ENCODE data around the gene NME3. TPM values are rescaled to one million over a fixed set of nuclear protein-coding genes. Genes with fewer than 3 reads are reported as not detected.

Gene NME3
- polyA plus RNA-seq, 3 donors, result 57.7 to 80.2 (median 74.7) TPM

- H2AFZ ChIP-seq (ENCODE audit: insufficient read depth, low read depth, low read length, poor library complexity, severe bottlenecking), result no peak overlapping the region
- peaks cover 5 to 40% of the 10 kb centered on the region in 2 donors for H3K36me3 Mint-ChIP-seq
- peaks cover 46% of the 10 kb centered on the region for H3K79me2 ChIP-seq (ENCODE audit: insufficient read depth, low read length)
- H3K9ac ChIP-seq (ENCODE audit: insufficient read depth, low read length, poor library complexity, severe bottlenecking), result peak overlapping the region; percentile 84
- H3K27me3 Mint-ChIP-seq (ENCODE audit: low read depth in 3 of 3), result peaks cover 0 to 1% (median 0%) of the 10 kb centered on the region in 3 donors
- H3K9me3 Mint-ChIP-seq, result peaks cover 0 to 2% (median 0%) of the 10 kb centered on the region in 7 donors
- no peaks in the 10 kb centered on the region for H3K27me3 ChIP-seq (ENCODE audit: control insufficient read depth in 2 of 2, insufficient read depth in 2 of 2, low read length in 2 of 2)
- peak overlapping the region in 2 of 3 experiments; percentile 78 to 99 for H3K4me3 ChIP-seq (replicated peaks in 1 of 3; ENCODE audit: low read depth in 2 of 3, low read length in 3 of 3)
- peaks cover 85% of the 10 kb centered on the region for H4K20me1 ChIP-seq (ENCODE audit: insufficient read depth, low read length)
- no peaks in the 10 kb centered on the region for H3K9me3 ChIP-seq (replicated peaks in 1 of 2; ENCODE audit: control insufficient read depth in 1 of 2, insufficient read depth in 1 of 2, low read length in 2 of 2)
- H3K27ac ChIP-seq (ENCODE audit: low read depth in 1 of 2, low read length in 2 of 2), result peak overlapping the region in 1 of 2 donors; percentile 39
- no peak for TF ChIP-seq CTCF (IDR thresholded peaks at IDR 0.05)
- H3K27ac Mint-ChIP-seq, result no peak overlapping the region
- H3K4me2 ChIP-seq (replicated peaks; ENCODE audit: extremely low read depth, low read length, poor library complexity, severe bottlenecking), result peak overlapping the region; percentile 100
- H3K36me3 ChIP-seq (replicated peaks in 1 of 2; ENCODE audit: control insufficient read depth in 1 of 2, insufficient read depth in 2 of 2, low read length in 2 of 2), result peaks cover 35 to 39% of the 10 kb centered on the region in 2 donors
- intact Hi-C loops (cut with micrococcal nuclease), result loop anchor here (5.0 to 10.0 kb wide), 4 partner anchors 70 to 352 kb away; partner anchors contain the start of genes CLCN7 (in 1 of the 2), MAPK8IP3 (in 1 of the 2) and UQCC4 (in 1 of the 2)
- H3K4me3 Mint-ChIP-seq, result no peak overlapping the region
- DNase-seq, result no peak
- H3K4me1 Mint-ChIP-seq, result peaks cover 28% of the 10 kb centered on the region
- WGBS (ENCODE audit: insufficient coverage), result 92% methylated on average over 7 of the region's 7 CpGs
- peaks cover 30 to 45% of the 10 kb centered on the region in 2 donors for H3K4me1 ChIP-seq (ENCODE audit: control insufficient read depth in 1 of 2, insufficient read depth in 2 of 2, low read length in 2 of 2)
Observed at GRCh38 chr16:1774448-1774780, 3.1 kb upstream of the NME3 start.

- peaks cover 0 to 2% (median 0%) of the 10 kb centered on the region in 7 donors for H3K9me3 Mint-ChIP-seq
- peaks cover 46% of the 10 kb centered on the region for H3K79me2 ChIP-seq (ENCODE audit: insufficient read depth, low read length)
- no peaks in the 10 kb centered on the region for H3K9me3 ChIP-seq (replicated peaks in 1 of 2; ENCODE audit: control insufficient read depth in 1 of 2, insufficient read depth in 1 of 2, low read length in 2 of 2)
- WGBS (ENCODE audit: insufficient coverage), result 12% methylated on average over 44 of the region's 45 CpGs
- peak overlapping the region; percentile 39 to 77 for H3K27ac ChIP-seq (ENCODE audit: low read depth in 1 of 2, low read length in 2 of 2)
- peak overlapping the region; percentile 90 to 94 for H3K4me3 Mint-ChIP-seq
- H3K27me3 ChIP-seq (ENCODE audit: control insufficient read depth in 2 of 2, insufficient read depth in 2 of 2, low read length in 2 of 2), result no peaks in the 10 kb centered on the region
- H3K36me3 Mint-ChIP-seq, result peaks cover 5 to 37% of the 10 kb centered on the region in 2 donors
- peaks cover 30 to 45% of the 10 kb centered on the region in 2 donors for H3K4me1 ChIP-seq (ENCODE audit: control insufficient read depth in 1 of 2, insufficient read depth in 2 of 2, low read length in 2 of 2)
- H3K4me2 ChIP-seq (replicated peaks; ENCODE audit: extremely low read depth, low read length, poor library complexity, severe bottlenecking), result peak overlapping the region; percentile 100
- DNase-seq, result peak; percentile 33 to 47 (median 47)
- peak overlapping the region; percentile 92 for H2AFZ ChIP-seq (ENCODE audit: insufficient read depth, low read depth, low read length, poor library complexity, severe bottlenecking)
- peaks cover 0 to 1% (median 0%) of the 10 kb centered on the region in 3 donors for H3K27me3 Mint-ChIP-seq (ENCODE audit: low read depth in 3 of 3)
- TF ChIP-seq CTCF (IDR thresholded peaks at IDR 0.05), result no peak
- intact Hi-C loops (cut with micrococcal nuclease), result loop anchor here (1.0 to 10.0 kb wide), 5 partner anchors 8 to 352 kb away; partner anchors contain the start of genes CLCN7 (in 1 of the 2), MAPK8IP3 (in 1 of the 2), NUBP2 (in 1 of the 2) and SPSB3 (in 1 of the 2)
- H3K4me3 ChIP-seq (replicated peaks in 1 of 3; ENCODE audit: low read depth in 2 of 3, low read length in 3 of 3), result peak overlapping the region; percentile 78 to 99 (median 89)
- peaks cover 28% of the 10 kb centered on the region for H3K4me1 Mint-ChIP-seq
- peak overlapping the region; percentile 20 to 85 (median 59) for H3K27ac Mint-ChIP-seq
- peaks cover 85% of the 10 kb centered on the region for H4K20me1 ChIP-seq (ENCODE audit: insufficient read depth, low read length)
- H3K9ac ChIP-seq (ENCODE audit: insufficient read depth, low read length, poor library complexity, severe bottlenecking), result peak overlapping the region; percentile 84
- peaks cover 36 to 42% of the 10 kb centered on the region in 2 donors for H3K36me3 ChIP-seq (replicated peaks in 1 of 2; ENCODE audit: control insufficient read depth in 1 of 2, insufficient read depth in 2 of 2, low read length in 2 of 2)
Observed at GRCh38 chr16:1773703-1774447, 2.5 kb upstream of the NME3 start.

All from CD14-positive monocyte (primary cell).